Choroid plexus epithelial cell (primary cell): ENCODE results near the gene HLA-DQB1.
"Not testable (repeated sequence)": the region's sequence is repeated elsewhere in the genome, so short reads cannot be mapped to it uniquely, and the experiment has no call there.

Experiments
- DNase-seq: peaks from one replicate; pipeline ENCODE4 v3.0.0-alpha.2; 2010; ENCODE audit warnings: low read depth
- H3K4me3 ChIP-seq: 2 replicates; pipeline ENCODE4 v1.5.1; 2011; ENCODE audit warnings: low read depth, mild to moderate bottlenecking, control low read depth, low read length, moderate library complexity
- TF ChIP-seq, protein P1 (sequence below): conservative IDR thresholded peaks from 2 replicates; pipeline ENCODE4 v1.5.1; 2011; ENCODE audit warnings: low read depth, mild to moderate bottlenecking, control low read depth, inconsistent platforms, low read length, moderate library complexity

HLA-DQB1 gene

GRCh38 chr6:32666420-32667300, at the start of gene HLA-DQB1:
Gene HLA-DQB1 (minus strand): TSS chr6:32666657. CDS start chr6:32666607, 50 bp downstream.
- H3K4me3 ChIP-seq: no peak within 1 kb of the TSS
- DNase-seq: peak; percentile 30
- TF ChIP-seq, protein P1, sequence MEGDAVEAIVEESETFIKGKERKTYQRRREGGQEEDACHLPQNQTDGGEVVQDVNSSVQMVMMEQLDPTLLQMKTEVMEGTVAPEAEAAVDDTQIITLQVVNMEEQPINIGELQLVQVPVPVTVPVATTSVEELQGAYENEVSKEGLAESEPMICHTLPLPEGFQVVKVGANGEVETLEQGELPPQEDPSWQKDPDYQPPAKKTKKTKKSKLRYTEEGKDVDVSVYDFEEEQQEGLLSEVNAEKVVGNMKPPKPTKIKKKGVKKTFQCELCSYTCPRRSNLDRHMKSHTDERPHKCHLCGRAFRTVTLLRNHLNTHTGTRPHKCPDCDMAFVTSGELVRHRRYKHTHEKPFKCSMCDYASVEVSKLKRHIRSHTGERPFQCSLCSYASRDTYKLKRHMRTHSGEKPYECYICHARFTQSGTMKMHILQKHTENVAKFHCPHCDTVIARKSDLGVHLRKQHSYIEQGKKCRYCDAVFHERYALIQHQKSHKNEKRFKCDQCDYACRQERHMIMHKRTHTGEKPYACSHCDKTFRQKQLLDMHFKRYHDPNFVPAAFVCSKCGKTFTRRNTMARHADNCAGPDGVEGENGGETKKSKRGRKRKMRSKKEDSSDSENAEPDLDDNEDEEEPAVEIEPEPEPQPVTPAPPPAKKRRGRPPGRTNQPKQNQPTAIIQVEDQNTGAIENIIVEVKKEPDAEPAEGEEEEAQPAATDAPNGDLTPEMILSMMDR: no peak

GRCh38 chr6:32713241-32713640, 46.8 kb upstream of the HLA-DQB1 start:
- DNase-seq: no peak
- no peak overlapping the region for H3K4me3 ChIP-seq
- TF ChIP-seq, protein P1: no peak

DNA sequence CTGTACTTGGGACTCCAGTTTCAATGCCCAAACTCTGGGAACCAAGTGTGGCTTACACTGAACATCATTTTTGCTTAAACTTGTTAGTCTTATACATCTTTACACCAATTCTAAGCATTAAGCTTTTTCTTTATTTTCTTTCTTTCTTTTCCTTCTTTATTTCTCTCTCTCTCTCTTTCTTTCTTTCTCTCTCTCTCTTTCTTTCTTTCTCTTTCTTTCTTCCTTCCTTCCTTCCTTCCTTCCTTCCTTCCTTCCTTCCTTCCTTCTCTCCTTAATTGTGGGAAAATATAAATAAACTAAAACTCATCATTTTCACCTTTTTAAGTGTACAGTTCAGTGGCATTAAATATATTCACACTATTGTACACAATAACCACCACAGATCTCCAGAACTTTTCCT, 43.2 kb upstream of the HLA-DQB1 start:
- H3K4me3 ChIP-seq: no peak overlapping the region
- DNase-seq: no peak
- TF ChIP-seq, protein P1: no peak

GRCh38 chr6:32705164-32705563, 38.7 kb upstream of the HLA-DQB1 start:
- H3K4me3 ChIP-seq, DNase-seq: not testable (repeated sequence)

- H3K4me3 ChIP-seq: no peak overlapping the region
- no peak for DNase-seq
- TF ChIP-seq, protein P1: no peak
Measured at GRCh38 chr6:32703347-32703746, 36.9 kb upstream of the HLA-DQB1 start.

DNA sequence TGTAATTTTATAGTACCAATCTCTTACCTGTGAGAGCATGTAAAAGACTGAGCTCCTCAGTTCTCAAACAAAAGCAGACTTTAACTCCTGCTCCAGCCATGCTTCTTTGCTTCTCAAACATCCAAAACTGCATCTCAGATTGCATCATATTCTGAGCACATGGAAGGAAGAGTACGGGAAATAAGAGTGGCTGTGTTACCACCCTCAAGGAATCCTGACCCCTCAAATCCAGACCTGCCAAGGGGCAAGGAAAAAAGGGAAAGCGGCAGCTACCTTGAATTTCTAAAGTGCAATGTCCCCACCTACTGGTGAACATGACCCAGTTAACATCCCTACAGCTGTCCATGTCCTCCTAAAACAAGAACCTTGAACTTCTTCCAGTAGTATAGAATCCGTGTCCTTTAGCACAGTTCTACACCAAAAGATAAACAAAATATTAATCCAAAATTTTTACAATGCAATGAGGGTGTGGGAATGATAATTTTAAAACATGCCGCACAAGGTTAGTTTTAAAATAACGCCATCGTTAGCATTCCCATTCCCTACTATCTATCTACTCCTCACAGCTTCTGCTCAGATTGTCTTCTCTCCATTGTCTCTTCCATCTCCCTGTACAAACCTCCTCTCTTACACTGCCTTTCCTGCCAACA, 34.1 kb upstream of the HLA-DQB1 start:
- DNase-seq: peak; percentile 78
- H3K4me3 ChIP-seq: no peak overlapping the region
- TF ChIP-seq, protein P1: peak; percentile 78

GRCh38 chr6:32697031-32697430, 30.6 kb upstream of the HLA-DQB1 start:
- no peak for DNase-seq
- H3K4me3 ChIP-seq: no peak overlapping the region
- TF ChIP-seq, protein P1: no peak
